GM18505 (cell line): ENCODE results near the gene GPC6.

Source experiments
- ATAC-seq: cut with Tn5 transposase; IDR thresholded peaks from one replicate; pipeline ENCODE4 v1.9.1; 2021; ENCODE audit not compliant: unreplicated experiment
- POLR2A ChIP-seq: IDR thresholded peaks from 4 replicates; pipeline ENCODE4 v1.6.1; 2011; ENCODE audit warnings: borderline replicate concordance; ENCODE audit not compliant: insufficient read depth, insufficient read length; ENCODE audit errors: extremely low read depth

Gene GPC6

DNA sequence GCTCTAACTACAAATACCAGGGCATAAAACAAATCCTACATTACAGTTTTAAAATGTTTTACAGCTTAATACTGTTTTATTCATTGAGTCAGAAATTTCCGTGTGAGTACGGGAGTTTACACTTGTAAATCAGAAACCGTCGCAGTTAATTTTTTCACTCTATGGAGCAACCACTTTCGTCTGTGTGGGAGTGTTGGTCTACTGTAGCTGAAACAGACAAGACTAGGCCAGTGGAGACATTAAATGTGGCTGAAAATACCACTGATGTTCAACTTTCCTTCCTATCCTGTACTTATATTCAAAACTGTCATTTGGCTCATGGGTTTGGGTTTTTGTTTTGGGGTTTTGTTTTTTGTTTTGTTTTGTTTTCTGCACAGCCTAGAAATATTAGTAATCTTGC lies 984.2 kb downstream of the GPC6 start:
- ATAC-seq: no peak
- TF ChIP-seq POLR2A: no peak

DNA sequence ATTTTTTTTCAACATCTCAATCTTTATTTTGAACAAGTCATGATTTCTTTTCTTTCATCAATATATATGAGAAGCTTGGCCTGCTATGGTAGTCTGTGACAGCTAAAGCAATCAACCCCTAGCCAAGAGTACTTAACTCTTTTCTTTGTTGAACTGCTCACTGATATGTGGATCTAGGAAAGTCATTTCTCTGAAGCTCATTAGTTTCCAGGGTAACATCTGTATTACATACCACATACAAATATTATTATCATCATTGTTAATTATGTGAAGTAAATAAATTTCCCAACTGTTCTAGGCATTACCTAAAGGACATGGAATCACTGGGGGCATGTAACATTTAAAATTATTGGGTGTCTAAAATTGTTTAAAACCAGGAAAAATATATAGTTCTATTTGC lies 985.6 kb downstream of the GPC6 start:
- no peak for TF ChIP-seq POLR2A
- no peak for ATAC-seq

DNA sequence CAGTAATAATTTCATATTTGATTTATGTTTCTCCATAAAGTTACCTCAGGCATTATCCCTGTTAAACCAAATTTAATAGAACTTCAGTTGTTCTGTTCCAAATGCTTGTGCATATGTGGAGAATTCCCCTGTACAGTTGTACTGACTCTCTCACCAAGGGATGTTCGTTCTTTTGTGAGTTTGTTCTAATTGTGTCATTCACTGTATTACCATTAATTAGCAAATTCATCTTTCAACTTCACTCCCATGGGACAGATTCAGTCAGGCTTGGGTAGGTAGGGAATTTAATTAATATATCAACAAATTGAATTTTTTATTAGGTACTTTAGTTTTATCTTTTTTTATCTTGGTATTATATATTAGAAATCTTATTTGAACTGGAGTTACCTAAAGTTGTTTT lies 987.5 kb downstream of the GPC6 start:
- no peak for ATAC-seq
- no peak for TF ChIP-seq POLR2A

DNA sequence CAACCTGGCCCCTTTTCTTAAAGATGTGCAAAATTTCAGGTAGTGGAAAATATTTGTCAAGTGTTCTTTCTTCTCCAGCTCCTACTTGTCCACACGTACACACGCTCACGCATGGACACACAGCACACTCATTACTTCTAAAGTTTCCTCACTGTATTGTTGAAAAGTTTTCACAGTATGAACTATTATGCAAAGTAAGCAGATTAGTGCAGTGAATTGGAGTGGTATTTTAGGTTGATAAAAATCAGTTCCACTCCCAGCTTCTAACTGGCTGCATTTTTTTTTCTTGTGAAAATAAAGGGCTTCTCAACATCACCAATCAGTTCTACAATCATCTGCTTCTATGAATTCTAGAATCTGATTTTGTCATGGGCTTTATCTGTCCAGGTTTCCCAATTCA lies 988.4 kb downstream of the GPC6 start:
- TF ChIP-seq POLR2A: no peak
- ATAC-seq: no peak

DNA sequence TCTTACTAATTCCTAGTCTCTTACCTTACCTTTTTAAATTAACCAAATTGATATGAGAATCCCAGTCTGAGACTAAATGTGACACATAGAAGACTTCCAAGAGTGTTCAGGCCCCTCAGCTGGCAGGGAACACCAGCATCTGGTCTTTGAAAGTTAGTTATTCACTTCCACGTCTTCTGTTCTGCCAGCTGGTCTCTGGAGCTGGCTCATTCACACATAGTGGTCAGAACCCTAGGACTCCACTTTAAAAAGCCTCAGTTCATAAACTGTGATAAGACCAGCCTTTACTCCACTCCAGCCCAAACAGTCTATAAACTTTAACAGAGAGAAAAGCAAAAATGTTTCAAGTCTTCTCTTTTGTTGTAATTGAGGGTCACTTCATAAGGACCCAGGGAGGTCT lies 989.9 kb downstream of the GPC6 start:
- no peak for TF ChIP-seq POLR2A
- no peak for ATAC-seq

DNA sequence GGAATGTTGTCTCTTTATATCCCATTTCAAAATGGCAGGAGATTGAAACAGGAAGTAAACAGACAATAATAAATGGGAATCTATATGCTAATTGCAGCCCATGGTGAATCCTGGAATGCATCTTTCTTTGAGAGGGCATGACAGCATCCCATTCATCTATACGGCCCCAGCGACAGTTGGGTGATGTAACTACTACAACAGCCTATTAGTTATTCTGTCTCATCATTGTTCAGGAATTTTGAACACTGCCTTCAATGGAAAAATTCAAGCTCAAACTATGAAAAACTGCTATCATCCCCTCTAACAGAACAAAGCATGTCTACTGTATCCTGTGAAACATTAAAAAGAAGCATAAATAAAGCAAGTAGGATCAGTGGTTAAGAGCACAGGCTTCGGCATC lies 990.8 kb downstream of the GPC6 start:
- no peak for TF ChIP-seq POLR2A
- ATAC-seq: no peak

DNA sequence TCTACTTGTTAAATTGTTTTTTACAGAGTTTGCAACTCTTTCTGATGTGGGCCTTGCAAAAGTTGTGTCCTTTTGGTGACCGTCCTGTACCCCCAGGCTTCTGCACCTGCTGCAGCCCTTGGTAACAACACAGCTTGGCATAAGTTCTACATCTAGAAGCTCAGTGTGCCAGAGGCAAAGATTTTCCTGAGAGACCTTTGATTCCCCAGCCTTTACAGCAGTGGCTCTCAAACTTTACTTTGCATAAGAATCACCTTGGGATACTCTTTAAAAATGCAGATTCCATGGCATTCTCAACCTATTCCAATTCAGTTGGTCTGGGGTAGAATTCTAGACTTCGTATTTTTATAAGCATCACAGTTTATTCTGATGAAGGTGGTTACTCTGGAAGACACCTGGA lies 991.9 kb downstream of the GPC6 start:
- TF ChIP-seq POLR2A: no peak

DNA sequence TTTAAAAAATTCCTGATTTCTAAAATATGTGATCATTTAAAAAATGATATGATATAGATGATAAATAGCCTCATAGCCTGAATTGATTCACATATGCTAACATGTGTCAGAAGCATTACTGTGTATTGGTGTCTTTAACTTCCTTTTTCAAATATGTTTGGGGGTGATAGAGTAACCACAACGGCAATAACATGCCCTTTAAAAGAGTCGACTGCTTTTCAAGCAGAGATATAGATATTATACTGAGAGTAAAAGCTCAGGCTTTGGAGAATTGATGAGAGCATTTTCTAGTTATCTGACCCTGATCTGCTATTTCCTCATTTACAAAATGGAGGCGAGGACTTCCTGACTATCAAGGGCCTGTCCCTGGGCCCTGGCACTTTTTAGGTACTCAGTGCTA lies 992.3 kb downstream of the GPC6 start:
- no peak for TF ChIP-seq POLR2A
- no peak for ATAC-seq

More for the DNA sequence above, 991.9 kb downstream of the GPC6 start:
- ATAC-seq: no peak

DNA sequence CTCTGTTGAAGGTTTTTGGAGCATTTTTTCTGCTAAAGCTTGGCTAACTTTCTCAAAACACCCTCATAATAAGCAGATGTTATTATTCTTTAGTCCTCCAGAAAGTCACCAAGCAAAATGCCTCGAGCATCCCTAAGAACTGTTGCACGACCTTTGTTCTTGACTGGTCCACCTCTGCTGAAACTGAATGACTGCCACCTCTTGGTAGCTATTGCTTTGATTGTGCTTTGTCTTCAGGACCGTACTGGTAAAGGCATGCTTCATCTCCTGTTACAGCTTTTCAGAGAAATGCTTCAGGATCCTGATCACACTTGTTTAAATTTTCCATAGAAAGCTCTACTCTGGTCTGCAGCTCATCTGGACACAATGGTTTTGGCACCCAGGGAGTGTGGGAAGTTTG lies 998.1 kb downstream of the GPC6 start:
- no peak for ATAC-seq
- no peak for TF ChIP-seq POLR2A

DNA sequence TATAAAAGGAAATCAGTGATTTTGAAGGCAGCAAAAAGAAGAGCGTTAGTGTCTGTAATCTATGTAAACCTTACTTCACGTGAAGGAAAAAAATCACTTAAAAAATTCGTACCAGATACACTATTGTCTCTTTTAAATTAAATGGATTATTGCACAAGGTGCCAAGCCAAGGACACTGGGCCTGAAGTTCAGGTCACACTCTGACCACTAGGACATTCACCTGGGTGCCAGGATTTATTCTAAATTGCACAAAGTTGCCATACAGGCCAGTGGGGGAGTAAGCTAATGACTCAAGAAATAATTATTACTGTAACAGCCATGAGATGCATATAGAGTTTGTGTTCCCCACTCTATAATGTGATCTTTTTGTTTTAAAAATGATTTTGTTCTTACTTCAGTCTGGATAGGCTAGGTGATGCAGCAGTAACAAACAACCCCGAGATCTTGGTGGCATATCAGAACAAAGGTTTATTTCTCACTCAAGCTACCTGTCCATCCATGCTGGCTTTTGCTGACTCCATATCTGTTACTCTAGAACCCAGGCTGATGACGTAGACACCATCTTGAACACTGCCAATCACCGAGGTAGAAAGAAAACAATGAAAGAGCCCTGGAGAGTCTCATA lies 1000.8 kb downstream of the GPC6 start:
- TF ChIP-seq POLR2A: no peak
- no peak for ATAC-seq

DNA sequence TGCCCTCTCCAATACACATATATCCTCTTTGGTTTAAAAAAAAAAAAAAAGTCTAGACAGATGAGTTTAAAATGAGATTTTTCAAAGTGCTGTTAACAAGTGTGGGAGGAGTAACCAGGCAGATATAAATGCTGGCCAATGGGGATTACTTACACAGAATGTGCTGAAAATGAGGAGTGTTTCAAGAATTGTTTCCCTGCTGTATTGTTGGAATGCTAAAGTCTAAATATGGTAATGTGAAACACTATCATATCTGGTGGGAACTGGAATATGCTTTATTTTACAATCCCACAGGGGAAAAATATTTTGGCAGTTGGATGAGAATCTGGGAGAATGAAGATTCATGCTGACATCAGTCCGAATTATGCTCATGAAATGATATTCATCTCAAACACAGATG lies 1002.2 kb downstream of the GPC6 start:
- no peak for TF ChIP-seq POLR2A
- no peak for ATAC-seq

DNA sequence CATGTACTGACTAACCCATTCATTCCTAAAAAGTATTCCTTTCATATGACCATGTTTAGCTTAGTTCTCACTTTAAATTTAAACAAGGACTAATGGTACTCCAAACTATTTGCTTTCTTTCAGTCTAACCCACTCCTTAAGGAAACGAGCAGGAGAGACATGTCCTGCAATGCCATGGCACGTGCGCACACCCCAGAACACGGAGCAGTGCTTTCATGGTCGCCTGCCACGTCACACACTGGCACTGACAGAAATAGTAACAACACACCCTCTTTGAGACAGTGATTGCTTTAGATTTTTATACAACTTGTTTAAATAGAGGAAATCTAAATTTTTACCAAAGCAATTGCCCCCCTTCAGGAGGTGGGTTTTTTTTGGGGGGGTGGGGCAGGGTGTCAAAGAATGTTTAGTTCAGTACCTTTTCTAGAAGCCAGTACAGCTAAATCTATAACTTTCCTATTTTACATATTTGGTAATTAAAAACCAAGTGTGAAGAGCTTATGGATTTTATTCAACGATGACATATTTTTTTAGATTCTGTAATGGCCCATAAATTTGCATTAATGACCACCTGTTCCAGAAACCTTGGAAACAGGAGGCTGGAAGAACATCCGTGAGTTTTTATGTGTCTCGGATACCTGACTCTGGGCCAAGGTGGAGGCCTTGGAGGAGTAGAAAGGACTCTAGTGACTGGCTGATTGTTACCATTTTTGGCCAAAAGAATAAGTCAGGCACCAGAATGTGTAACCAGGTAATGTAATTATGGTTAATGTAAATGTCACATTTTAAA lies 1005.7 kb downstream of the GPC6 start:
- ATAC-seq: no peak

DNA sequence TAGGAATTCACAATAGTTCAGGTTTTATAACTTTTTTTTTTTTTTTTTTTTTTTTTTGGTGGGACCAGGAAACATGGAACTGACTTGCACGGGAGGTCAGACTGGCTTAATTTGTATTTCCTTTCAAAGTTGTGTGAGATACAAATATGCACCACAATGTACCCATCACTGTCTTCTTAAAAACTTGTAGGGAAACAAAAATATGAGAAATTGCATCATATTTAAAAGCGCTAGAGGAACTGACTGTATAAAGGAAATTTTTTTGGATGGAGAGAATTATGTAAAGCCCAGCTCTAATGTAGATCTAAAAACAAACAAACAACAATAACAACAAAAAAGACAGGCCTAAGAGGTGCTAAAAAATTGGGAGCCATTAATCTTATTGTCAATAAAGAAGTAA lies 1006.3 kb downstream of the GPC6 start:
- TF ChIP-seq POLR2A: no peak
- ATAC-seq: no peak

More for the DNA sequence above, 1005.7 kb downstream of the GPC6 start:
- TF ChIP-seq POLR2A: no peak

DNA sequence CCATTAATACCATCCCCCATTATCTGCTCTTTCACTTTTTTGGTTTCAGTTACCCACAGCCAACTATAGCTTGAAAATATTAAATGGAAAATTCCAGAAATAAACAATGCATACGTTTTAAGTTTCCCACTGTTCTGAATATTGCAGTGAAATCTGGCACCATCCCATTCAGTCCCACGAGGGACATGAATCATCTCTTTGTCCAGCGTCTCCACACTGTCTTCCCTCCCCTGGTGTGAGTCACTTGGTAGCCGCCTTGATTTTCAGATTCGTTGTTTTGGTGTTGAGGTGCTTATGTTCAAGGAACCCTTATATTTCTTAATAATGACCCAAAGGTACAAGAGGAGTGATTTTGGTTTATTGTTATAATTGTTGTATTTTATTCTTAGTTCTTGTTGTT lies 1006.8 kb downstream of the GPC6 start:
- no peak for TF ChIP-seq POLR2A
- no peak for ATAC-seq

DNA sequence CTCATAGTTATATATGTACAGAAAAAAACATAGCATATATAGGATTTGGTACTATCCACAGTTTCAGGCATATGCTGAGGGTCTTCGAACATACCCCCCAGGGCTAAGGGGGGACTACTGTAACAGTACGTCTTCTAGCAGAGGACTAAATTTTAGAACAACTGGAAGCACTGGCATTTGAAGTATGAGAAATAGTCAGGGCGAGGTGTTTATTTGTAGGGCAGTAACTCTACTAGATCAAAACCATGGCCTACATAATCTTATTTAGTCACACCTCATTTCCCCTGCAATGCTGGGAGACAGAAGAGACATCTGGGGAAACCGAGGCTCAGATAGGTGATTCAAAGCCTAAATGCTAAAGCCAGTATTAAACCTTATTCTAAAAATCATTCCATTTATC lies 1007.2 kb downstream of the GPC6 start:
- no peak for TF ChIP-seq POLR2A
- no peak for ATAC-seq

DNA sequence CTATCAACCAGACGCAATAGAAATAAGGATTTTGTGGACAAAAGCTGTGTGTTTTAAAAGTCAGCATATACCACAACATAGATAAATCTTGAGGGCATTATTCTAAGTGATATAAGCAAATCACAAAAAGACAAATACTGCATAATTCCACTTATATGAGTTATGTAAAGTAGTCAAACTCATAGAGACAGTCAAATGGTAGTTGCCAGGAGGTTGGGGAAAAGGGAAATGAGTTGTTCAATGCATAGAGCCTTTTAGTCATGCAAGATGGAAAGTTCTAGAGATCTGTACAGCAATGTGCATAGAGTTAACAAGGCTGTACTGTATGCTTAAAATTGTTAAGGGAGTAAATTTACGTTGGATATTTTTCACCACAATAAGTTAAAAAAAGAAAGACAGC lies 1008.1 kb downstream of the GPC6 start:
- no peak for TF ChIP-seq POLR2A

DNA sequence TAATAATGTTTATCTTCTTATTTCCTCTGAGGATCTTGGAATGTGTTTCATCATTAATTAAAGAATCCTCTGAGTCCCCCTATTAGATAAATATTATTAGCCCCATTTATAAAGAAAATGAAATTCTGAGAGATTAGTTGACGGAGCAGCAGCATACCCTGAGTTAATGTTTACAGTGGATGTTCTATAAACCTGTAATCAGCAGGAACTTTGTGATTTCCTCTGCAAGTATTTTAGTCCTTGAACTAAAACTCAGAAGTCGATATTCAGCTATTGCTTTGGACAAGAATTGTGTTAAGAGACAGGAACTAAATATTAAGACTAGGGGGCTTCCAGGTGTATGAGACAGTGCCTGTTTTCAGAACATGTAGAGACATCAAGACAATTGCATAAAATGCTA lies 1009.5 kb downstream of the GPC6 start:
- no peak for TF ChIP-seq POLR2A
- ATAC-seq: no peak

More for the DNA sequence above, 1008.1 kb downstream of the GPC6 start:
- ATAC-seq: no peak
